Stimulated activated naive CD8-positive, alpha-beta T cell treated with anti-CD3 and anti-CD28 coated beads, Interleukin-15, amount 100 ng/mL, for 72 hours (primary cell): Measurements from ENCODE around the gene BCAS3.
A peak's percentile ranks its signal among the peaks of the same experiment; 100 is the strongest.
"Not testable (repeated sequence)": the region's sequence is repeated elsewhere in the genome, so short reads cannot be mapped to it uniquely, and the experiment has no call there.

Source experiments
- ATAC-seq: fragments of 150-1000 bp; cut with Tn5 transposase; 2 replicates; pipeline ENCODE4 v1.10.0; 2021; ENCODE audit warnings: mild to moderate bottlenecking, moderate library complexity
- DNase-seq, 2 donors: peaks; one replicate each; pipeline ENCODE4 v3.0.0; 2021 to 2022
- H3K27ac Mint-ChIP-seq, 2 donors: one replicate each; pipeline ENCODE4 v1.8.0; 2022; ENCODE audit warnings: mild to moderate bottlenecking in 2 of 2, mixed read lengths in 2 of 2, moderate library complexity in 2 of 2
- H3K27me3 Mint-ChIP-seq: one replicate; pipeline ENCODE4 v1.8.0; 2022; ENCODE audit warnings: mixed read lengths
- H3K4me1 Mint-ChIP-seq: one replicate; pipeline ENCODE4 v1.8.0; 2022; ENCODE audit warnings: mild to moderate bottlenecking, mixed read lengths
- H3K4me3 Mint-ChIP-seq, 2 donors: one replicate each; pipeline ENCODE4 v1.8.0; 2022; ENCODE audit warnings: mild to moderate bottlenecking in 2 of 2, mixed read lengths in 2 of 2, moderate library complexity in 1 of 2
- H3K9me3 Mint-ChIP-seq, 2 donors: one replicate each; pipeline ENCODE4 v1.8.0; 2022; ENCODE audit warnings: mixed read lengths in 2 of 2

Gene BCAS3

DNA sequence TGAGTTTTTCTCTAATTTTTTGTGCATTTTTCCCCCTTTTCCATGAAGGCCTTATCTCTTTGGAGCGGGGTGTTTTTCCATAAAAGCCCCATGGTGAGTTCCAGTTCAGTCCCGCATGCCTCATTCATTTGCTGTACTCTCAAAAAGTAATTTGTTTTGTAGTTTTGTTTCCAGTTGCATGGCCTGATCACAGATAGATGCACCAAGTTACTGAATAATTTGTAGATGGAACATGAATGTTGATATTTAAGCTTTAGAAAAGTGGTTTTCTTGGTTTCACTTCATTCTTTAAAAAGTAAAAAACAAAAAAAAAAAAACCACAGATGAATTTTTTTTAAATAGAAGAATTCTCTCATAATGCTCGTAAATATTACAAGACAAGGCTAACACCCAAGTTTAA, 349.2 kb downstream of the BCAS3 start:
- H3K27ac Mint-ChIP-seq = no peak overlapping the region
- no peaks in the 10 kb centered on the region for H3K9me3 Mint-ChIP-seq
- DNase-seq = no peak
- ATAC-seq = no peak
- no peaks in the 10 kb centered on the region for H3K27me3 Mint-ChIP-seq
- no peak overlapping the region for H3K4me3 Mint-ChIP-seq
- no peaks in the 10 kb centered on the region for H3K4me1 Mint-ChIP-seq

DNA sequence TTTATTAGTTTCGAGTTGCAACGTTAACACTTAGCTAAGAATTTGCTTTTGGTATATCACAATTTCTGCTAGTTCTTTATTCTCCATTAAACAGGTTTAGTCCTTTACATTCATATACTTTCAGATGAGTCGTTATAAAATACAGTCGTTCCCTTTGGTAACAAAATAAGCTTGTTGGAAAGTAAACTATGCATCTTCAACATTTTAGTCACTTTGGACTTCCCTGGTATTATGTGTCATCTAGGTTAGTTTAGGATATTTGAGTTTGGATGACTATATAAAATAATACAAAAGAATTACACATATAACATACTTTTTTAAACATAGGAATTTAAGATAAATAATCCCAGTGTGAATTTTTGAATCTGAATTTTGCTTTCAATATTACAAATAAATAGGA, 351.5 kb downstream of the BCAS3 start:
- Mint-ChIP-seq H3K27ac (no peak overlapping the region), H3K4me1 (no peaks in the 10 kb centered on the region), H3K27me3 (no peaks in the 10 kb centered on the region), H3K4me3 (no peak overlapping the region), H3K9me3 (no peaks in the 10 kb centered on the region)
- ATAC-seq (no peak), DNase-seq (no peak)

DNA sequence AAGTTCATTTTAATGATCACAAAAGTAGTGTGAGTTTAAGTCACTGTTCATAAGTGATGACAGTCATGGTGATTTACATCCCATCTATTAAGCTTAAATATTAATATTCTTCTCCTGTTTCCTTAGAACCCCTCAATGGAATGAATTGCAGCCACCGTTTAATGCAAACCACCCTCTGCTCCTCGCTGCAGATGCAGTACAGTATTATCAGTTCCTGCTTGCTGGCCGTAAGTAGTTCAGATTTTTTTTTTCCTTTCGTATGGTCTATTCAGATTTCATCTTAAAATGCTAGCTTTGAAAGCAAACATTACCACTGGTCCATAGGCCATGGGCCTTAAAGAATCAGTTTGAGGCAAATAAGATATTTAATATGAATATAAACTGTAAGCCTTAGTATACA, 363.0 kb downstream of the BCAS3 start:
- no peaks in the 10 kb centered on the region for H3K27me3 Mint-ChIP-seq
- DNase-seq (no peak), ATAC-seq (no peak)
- H3K9me3 Mint-ChIP-seq = no peaks in the 10 kb centered on the region
- H3K4me3 Mint-ChIP-seq = no peak overlapping the region
- H3K27ac Mint-ChIP-seq = no peak overlapping the region
- H3K4me1 Mint-ChIP-seq = no peaks in the 10 kb centered on the region

DNA sequence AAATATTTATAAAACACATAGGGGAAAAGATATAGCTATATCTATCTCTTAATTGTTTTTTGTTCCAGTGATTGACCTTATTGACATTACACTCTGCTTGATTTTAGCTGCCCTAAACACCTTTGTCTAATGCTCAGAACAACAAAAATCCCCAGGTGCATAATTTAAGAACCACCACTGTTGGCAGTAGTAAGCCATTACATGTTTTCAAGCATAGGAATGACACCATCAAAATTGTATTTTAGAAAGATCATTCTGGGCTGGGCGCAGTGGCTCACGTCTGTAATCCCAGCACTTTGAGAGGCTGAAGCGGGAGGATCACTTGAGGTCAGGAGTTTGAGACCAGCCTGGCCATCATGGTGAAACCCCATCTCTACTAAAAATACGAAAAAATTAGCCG, 364.7 kb downstream of the BCAS3 start:
- not testable (repeated sequence) for DNase-seq, H3K4me1 Mint-ChIP-seq, H3K4me3 Mint-ChIP-seq, H3K27ac Mint-ChIP-seq, H3K27me3 Mint-ChIP-seq, H3K9me3 Mint-ChIP-seq, ATAC-seq

DNA sequence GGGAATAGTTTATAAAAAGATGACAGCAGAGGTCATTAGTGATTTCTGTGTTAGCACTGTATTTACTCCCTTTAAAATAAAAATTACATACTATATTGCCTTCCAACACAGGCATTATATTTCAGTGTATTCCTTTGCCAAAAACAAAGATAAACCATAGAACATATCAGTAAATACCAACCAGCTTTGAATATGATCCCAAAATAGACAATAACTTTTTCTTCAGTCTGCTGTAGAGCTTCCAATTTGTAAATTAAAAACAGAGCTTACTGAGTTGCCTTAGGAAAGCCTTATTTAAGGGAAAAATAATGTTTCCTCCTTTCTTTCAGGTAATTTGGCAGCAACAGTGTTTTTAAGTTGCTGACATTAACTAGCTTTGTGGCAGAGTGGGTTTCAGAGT, 369.9 kb downstream of the BCAS3 start:
- Mint-ChIP-seq H3K27me3 (no peaks in the 10 kb centered on the region), H3K9me3 (no peaks in the 10 kb centered on the region), H3K4me3 (no peak overlapping the region), H3K4me1 (peaks cover 11% of the 10 kb centered on the region), H3K27ac (no peak overlapping the region)
- ATAC-seq (no peak), DNase-seq (no peak)

DNA sequence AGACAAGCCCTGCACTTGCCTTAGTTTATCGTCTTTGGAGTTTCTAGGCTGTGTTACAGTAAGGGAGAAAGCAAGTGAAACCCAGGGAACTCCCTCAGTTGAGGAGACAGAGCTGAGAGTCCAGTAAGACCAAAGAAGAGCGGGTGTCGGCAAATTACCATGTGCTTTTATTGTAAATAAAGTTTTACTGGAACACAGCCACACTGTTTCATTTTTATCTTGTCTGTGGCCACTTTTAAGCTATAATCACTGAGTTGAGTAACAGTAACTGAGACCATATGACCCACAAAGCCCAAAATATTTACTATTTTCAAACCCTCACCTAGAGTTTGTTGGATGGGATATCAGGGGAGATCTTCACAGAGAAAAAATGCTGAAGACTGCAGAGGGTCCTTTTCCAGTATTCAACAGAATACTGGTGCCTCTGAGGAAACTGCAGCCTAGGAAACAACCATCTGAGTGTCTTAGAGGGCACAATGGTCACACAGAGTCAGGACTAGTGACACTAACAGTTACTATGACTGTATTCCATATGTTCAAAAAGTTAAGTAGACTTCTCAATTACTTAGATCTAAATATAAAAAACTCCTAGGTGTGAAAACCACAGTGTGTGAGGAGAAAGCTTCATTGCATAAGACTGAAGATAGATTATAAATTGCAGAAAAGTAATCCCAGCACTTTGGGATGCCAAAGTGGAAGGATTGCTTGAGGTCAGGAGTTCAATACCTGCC, 370.9 kb downstream of the BCAS3 start:
- H3K4me1 Mint-ChIP-seq = peaks cover 11% of the 10 kb centered on the region
- H3K4me3 Mint-ChIP-seq = no peak overlapping the region
- peak; percentile 78 for ATAC-seq
- DNase-seq = no peak
- peak overlapping the region in 1 of 2 donors; percentile 32 for H3K27ac Mint-ChIP-seq
- no peaks in the 10 kb centered on the region for H3K27me3 Mint-ChIP-seq
- no peaks in the 10 kb centered on the region for H3K9me3 Mint-ChIP-seq

DNA sequence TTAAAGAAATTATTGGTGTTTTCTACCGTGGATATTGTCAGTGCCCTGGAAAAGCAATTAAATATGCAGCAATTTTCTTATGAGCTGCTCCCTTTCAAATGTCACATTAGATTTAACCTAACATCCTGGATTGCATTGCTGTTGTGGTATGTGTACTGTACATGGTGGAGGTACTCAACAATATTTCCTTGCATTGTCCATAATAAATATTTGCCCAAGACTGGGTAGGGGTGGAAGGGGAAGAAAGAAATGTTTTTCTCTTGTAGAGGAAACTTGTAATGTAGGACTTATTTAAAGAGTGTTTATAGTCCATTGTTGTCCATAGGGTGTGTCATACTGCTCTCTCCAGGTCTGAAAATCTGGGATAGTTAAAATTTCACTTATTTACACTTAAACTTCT, 375.8 kb downstream of the BCAS3 start:
- no peak for DNase-seq
- Mint-ChIP-seq H3K27me3 (no peaks in the 10 kb centered on the region), H3K27ac (no peak overlapping the region), H3K9me3 (no peaks in the 10 kb centered on the region), H3K4me1 (peaks cover 20% of the 10 kb centered on the region), H3K4me3 (no peak overlapping the region)
- no peak for ATAC-seq

DNA sequence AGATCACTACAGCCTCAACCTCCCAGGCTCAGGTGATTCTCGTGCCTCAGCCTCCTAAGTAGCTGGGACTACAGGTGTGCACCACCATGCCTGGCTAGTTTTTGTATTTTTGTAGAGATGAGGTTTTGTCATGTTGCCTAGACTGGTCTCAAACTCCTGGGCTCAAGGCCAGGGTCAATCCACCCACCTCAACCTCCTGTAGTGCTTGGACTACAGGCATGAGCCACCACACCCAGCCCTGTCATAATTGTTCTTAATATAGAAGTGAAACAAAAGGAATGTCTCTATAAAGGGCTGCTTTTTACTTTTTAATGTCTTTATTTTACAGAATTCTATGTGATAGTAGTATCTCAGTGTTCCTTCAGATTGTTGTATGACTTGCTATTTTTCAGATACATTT, 376.8 kb downstream of the BCAS3 start:
- no peak for DNase-seq
- H3K27me3 Mint-ChIP-seq = no peaks in the 10 kb centered on the region

DNA sequence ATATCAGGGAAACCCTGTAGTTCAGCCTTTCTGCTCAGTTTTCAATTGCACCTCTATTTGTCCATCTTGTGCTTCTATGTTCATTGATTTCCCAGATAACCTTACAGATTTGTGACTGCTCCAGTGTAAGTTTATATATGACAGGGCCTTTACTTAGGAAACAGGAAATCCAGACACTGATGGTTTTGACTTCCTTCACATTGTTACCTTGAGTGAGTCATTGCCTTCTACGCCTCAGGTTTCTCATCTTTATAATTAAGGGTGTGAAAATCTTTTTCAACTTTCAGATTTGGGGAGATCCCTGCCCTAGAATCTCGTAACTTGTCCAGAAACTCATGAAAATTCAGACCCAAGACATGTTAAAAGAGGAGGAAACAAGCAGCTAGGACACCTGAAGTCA, 379.6 kb downstream of the BCAS3 start:
- no peak for DNase-seq
- Mint-ChIP-seq H3K4me1 (peaks cover 14% of the 10 kb centered on the region), H3K27me3 (no peaks in the 10 kb centered on the region), H3K27ac (peak overlapping the region in 1 of 2 donors; percentile 21), H3K4me3 (peak overlapping the region in 1 of 2 donors; percentile 20), H3K9me3 (no peaks in the 10 kb centered on the region)
- ATAC-seq = peak; percentile 91

More for the DNA sequence above, 376.8 kb downstream of the BCAS3 start:
- H3K4me3 Mint-ChIP-seq = no peak overlapping the region
- H3K4me1 Mint-ChIP-seq = peaks cover 14% of the 10 kb centered on the region
- ATAC-seq = no peak
- H3K9me3 Mint-ChIP-seq = no peaks in the 10 kb centered on the region
- H3K27ac Mint-ChIP-seq = no peak overlapping the region

DNA sequence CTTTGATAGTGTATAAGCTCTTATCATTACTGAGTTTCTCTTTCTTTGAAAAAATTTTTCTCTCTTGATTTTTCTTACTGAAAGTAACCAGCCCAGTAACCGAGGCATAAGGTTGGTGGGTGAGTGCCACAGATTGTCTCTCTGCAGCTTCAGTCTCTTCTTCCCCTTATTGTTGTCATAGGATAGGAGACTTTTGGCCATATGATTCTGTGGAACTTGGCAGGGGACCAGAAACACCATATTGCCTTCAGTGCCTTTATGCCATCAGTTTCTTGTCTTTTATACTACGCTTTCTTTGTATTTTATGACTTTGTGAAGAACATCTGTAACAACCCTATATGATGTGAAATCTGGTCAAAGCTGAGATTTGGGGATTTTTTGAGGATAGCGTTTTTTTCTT, 380.4 kb downstream of the BCAS3 start:
- Mint-ChIP-seq H3K27ac (no peak overlapping the region), H3K9me3 (no peaks in the 10 kb centered on the region), H3K4me3 (no peak overlapping the region), H3K27me3 (no peaks in the 10 kb centered on the region), H3K4me1 (peaks cover 14% of the 10 kb centered on the region)
- DNase-seq = no peak
- ATAC-seq = no peak

DNA sequence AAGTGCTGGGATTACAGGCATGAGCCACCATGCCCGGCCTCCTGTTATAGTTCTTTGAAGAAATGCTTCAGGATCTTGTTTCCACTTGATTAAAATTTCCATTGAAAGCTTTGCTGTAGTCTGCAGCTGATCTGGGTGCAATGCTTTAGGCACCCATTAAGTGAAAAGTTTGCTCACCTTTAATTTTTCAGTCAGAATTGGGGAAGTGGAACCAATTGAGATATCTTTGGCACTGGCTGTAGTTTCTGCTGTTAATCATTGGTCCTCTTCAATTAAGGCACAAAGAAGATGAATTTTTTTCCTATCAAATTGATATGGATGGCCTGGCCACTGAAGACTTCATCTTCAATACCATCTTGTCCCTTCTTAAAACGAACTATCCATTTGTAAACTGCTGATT, 385.9 kb downstream of the BCAS3 start:
- DNase-seq (no peak), ATAC-seq (no peak)
- H3K4me1 Mint-ChIP-seq = no peaks in the 10 kb centered on the region
- H3K27ac Mint-ChIP-seq = no peak overlapping the region
- no peak overlapping the region for H3K4me3 Mint-ChIP-seq
- H3K9me3 Mint-ChIP-seq = peaks cover 0 to 3% of the 10 kb centered on the region in 2 donors
- H3K27me3 Mint-ChIP-seq = no peaks in the 10 kb centered on the region

DNA sequence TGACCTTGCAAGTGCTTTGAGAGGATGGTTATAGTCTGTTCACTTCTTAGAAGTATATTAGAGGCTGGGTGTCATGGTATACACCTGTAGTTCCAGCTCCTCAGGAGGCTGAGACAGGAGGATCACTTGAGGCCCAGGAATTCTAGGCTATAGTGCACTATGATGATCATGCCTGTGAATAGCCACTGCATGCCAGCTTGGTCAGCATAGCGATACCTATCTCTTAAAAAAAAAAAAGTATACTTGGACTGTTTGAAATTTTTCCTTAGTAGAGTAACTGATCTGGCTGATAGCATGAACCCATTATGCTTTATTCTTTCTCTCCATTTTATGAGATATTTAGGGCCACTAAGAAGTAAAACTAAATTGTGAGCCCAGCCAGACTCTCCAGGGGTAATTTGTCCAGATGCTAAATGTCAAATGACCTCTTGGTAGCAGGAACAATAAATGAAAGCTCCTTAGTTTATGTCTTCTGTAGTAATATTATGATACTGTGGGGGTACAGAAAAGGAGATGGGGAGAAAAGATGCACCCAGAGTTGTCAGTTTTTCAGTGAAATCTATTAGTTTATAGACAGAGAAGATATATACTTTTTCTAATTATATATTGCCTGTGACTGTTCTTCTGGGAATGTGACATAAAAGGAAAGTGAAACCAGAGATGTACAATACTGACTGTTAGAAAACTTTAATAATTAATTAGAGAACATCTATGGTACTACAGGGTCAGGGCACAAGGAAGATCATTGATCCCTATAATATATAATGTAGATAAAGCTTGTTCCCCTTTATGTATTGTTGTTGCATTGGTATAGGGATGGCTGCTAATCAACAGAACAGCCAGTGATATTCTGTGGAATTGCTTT, 386.7 kb downstream of the BCAS3 start:
- ATAC-seq (no peak), DNase-seq (no peak)
- Mint-ChIP-seq H3K4me1 (no peaks in the 10 kb centered on the region), H3K4me3 (no peak overlapping the region), H3K27ac (no peak overlapping the region), H3K9me3 (peaks cover 0 to 8% of the 10 kb centered on the region in 2 donors), H3K27me3 (no peaks in the 10 kb centered on the region)

DNA sequence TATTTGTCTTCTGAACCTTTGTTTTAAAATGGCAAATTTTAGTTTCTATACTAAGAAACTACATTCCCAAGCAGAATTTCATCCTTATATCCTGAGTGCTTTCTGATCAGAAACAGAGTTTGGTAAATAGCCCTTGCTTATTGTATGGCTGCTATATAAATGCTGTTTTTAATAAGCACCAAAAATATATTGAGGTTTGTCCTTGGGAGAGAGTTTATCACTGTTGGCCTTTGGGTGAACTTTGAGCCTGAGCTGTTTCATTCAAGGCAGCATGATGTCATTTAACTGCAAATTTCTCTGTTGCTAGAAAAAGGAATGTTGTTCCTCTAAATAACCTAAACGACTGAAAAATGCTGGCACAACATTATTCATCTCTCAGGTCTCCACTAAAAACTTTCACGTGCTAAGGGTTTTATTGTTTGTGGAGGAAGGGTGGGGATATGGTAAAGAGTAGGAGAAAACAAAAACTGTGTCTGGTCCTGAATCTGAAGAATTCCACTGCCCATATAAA, 387.7 kb downstream of the BCAS3 start:
- Mint-ChIP-seq H3K9me3 (peaks cover 0 to 8% of the 10 kb centered on the region in 2 donors), H3K4me3 (no peak overlapping the region), H3K27me3 (no peaks in the 10 kb centered on the region), H3K27ac (no peak overlapping the region), H3K4me1 (no peaks in the 10 kb centered on the region)
- no peak for DNase-seq
- ATAC-seq = no peak

DNA sequence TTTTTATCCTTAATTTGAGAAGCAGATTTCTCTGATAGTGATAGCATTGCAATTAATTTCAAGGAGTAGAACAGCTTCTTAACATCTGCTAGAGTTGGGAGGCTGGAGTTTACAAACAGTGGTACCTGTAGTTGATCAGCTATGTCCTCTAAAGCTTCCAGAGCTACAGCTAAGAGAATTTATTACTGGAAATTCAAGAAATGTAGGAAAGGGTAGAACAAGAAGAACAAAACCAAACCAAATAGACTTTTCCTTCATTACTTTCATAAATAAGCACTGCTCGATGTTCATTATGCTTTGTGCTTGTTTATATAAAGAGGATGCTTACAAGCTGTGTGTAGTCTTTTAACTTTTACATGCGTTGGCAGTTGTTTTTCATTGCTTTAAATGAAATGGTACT, 388.4 kb downstream of the BCAS3 start:
- H3K4me3 Mint-ChIP-seq = no peak overlapping the region
- no peak for ATAC-seq
- no peaks in the 10 kb centered on the region for H3K4me1 Mint-ChIP-seq
- no peaks in the 10 kb centered on the region for H3K27me3 Mint-ChIP-seq
- no peak overlapping the region for H3K27ac Mint-ChIP-seq
- no peak for DNase-seq
- peaks cover 0 to 8% of the 10 kb centered on the region in 2 donors for H3K9me3 Mint-ChIP-seq

DNA sequence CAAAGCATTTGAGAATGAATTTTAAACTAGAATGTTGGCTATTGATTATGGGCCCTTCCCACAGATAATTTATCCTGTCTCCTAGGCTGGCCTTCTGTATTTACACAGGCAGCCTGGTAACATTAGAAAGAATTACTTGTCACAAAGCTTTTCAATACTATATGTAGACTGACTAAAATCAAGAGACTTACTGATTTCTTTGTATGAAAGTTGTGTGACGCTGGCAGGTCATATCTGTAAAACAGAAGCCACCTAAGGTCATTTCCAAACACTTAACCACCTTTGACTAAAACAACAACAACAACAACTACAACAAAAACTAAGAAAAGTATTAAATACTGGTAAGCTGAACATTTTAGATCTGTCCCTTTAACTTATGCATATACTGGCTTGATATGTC, 393.0 kb downstream of the BCAS3 start:
- ATAC-seq = no peak
- no peaks in the 10 kb centered on the region for H3K4me1 Mint-ChIP-seq
- H3K4me3 Mint-ChIP-seq = no peak overlapping the region
- DNase-seq = no peak
- H3K9me3 Mint-ChIP-seq = peaks cover 0 to 8% of the 10 kb centered on the region in 2 donors
- H3K27ac Mint-ChIP-seq = no peak overlapping the region
- H3K27me3 Mint-ChIP-seq = no peaks in the 10 kb centered on the region

DNA sequence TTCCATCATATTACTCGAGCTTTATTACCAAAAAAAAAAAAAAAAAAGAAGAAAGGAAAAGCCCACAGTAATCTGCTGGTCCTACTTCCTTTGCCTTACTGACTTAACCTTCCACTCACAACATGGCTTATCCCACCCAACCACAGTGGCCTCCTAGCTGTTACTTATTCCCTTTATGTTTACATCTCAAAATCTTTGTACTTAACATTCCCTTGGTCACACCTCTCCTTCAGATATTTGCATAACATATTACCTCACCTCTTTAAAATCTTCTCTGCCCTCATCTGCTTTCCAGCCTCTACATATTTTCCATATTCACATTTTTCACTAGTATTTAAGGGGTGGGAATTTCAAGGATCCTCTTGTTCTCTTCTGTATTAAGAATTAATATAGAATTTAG, 395.0 kb downstream of the BCAS3 start:
- Mint-ChIP-seq H3K4me3 (no peak overlapping the region), H3K4me1 (no peaks in the 10 kb centered on the region), H3K9me3 (peaks cover 0 to 8% of the 10 kb centered on the region in 2 donors), H3K27ac (no peak overlapping the region), H3K27me3 (no peaks in the 10 kb centered on the region)
- no peak for DNase-seq
- ATAC-seq = no peak
